Measurements from ENCODE around the gene OGG1.

Gene OGG1

DNA sequence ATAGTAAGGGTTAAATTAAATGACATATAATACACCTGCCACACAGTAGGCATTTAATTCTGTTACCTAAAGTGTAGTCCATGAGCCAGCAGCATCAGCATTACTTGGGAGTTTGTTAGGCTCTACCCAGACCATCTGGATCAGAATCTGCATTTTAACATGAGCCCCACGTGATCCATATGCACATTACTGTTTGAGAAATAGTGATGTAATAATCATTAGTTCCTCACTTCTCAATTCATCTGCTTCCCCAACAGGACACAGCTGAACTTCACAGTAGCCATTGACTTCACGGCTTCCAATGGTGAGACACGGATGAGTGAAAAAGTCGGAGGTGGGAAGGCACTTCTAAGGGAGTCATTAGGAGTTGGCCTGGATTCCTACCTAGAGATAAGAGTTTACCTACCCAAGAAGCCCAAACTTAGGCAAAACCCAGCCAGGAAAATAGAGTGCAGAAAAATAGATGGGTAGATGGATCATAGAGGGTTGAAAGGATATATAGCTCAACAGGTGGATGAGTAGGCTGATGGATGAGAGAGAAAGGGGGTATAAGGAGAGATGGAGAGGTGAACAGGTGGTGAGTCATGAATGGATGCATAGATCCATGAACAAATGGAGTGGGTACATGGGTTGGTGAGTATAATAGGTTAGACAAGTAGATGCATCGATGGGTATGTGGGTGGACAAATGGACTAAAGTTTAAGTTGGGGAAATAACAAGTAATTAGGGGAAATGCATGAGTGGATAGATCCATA, 32.8 kb upstream of the OGG1 start (continued):
- TF ChIP-seq, protein P1, sequence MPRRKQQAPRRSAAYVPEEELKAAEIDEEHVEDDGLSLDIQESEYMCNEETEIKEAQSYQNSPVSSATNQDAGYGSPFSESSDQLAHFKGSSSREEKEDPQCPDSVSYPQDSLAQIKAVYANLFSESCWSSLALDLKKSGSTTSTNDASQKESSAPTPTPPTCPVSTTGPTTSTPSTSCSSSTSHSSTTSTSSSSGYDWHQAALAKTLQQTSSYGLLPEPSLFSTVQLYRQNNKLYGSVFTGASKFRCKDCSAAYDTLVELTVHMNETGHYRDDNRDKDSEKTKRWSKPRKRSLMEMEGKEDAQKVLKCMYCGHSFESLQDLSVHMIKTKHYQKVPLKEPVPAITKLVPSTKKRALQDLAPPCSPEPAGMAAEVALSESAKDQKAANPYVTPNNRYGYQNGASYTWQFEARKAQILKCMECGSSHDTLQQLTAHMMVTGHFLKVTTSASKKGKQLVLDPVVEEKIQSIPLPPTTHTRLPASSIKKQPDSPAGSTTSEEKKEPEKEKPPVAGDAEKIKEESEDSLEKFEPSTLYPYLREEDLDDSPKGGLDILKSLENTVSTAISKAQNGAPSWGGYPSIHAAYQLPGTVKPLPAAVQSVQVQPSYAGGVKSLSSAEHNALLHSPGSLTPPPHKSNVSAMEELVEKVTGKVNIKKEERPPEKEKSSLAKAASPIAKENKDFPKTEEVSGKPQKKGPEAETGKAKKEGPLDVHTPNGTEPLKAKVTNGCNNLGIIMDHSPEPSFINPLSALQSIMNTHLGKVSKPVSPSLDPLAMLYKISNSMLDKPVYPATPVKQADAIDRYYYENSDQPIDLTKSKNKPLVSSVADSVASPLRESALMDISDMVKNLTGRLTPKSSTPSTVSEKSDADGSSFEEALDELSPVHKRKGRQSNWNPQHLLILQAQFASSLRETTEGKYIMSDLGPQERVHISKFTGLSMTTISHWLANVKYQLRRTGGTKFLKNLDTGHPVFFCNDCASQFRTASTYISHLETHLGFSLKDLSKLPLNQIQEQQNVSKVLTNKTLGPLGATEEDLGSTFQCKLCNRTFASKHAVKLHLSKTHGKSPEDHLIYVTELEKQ (tag by site-specific recombination; IDR thresholded peaks at IDR 0.05; ENCODE audit: borderline replicate concordance): no peak
- TF ChIP-seq, protein P2, sequence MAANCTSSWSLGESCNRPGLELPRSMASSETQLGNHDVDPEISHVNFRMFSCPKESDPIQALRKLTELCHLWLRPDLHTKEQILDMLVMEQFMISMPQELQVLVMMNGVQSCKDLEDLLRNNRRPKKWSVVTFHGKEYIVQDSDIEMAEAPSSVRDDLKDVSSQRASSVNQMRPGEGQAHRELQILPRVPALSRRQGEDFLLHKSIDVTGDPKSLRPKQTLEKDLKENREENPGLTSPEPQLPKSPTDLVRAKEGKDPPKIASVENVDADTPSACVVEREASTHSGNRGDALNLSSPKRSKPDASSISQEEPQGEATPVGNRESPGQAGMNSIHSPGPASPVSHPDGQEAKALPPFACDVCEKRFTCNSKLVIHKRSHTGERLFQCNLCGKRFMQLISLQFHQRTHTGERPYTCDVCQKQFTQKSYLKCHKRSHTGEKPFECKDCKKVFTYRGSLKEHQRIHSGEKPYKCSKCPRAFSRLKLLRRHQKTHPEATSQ (tag by site-specific recombination; IDR thresholded peaks at IDR 0.05): no peak
- TF ChIP-seq ZNF223 (tag by site-specific recombination; IDR thresholded peaks at IDR 0.05): no peak
- TF ChIP-seq, protein P3, sequence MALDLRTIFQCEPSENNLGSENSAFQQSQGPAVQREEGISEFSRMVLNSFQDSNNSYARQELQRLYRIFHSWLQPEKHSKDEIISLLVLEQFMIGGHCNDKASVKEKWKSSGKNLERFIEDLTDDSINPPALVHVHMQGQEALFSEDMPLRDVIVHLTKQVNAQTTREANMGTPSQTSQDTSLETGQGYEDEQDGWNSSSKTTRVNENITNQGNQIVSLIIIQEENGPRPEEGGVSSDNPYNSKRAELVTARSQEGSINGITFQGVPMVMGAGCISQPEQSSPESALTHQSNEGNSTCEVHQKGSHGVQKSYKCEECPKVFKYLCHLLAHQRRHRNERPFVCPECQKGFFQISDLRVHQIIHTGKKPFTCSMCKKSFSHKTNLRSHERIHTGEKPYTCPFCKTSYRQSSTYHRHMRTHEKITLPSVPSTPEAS (tag by site-specific recombination; IDR thresholded peaks at IDR 0.05): no peak
- no peak for TF ChIP-seq ZNF423 (tag by site-specific recombination; IDR thresholded peaks at IDR 0.05)
- no peak for TF ChIP-seq ZFP41 (tag by site-specific recombination; IDR thresholded peaks at IDR 0.05; ENCODE audit: borderline replicate concordance)

DNA sequence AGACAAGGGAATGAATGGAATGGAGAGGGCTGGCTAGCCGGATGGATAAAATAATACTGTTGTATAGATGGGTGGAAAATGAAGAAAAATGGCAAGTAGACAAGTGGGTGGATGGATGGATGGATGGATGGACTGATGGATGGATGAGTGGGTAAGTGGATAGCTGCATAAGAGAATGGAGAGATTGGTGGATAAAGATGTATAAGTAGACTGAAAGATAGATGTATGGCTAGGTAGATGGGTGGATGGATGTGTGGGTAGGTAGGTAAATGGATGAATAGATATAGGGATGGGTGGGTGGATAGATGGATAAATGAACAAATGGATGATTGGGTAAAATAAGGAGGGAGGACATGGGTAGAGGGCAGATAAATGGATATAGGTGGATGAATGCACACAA, 32.2 kb upstream of the OGG1 start:
- no peaks in the 10 kb centered on the region for H3K9me3 ChIP-seq (ENCODE audit: control insufficient read depth, insufficient read depth, low read depth, low read length)
- no peaks in the 10 kb centered on the region for H3K36me3 ChIP-seq (ENCODE audit: control insufficient read depth in 2 of 2, insufficient read depth in 1 of 2, low read length in 2 of 2)
- ChIA-PET CTCF (interaction anchor here (0.8 to 1.6 kb wide), 4 partner anchors 10 to 214 kb away, joined by 3 to 5 read pairs (median 3); partner anchors contain the start of gene RPUSD3), POLR2A (no interaction called here)
- H3K27ac ChIP-seq (ENCODE audit: extremely low read depth, low read depth, low read length): no peak overlapping the region
- peak; percentile 85 for TF ChIP-seq ZBTB17 (tag by site-specific recombination; IDR thresholded peaks at IDR 0.05)
- TF ChIP-seq, protein P4, sequence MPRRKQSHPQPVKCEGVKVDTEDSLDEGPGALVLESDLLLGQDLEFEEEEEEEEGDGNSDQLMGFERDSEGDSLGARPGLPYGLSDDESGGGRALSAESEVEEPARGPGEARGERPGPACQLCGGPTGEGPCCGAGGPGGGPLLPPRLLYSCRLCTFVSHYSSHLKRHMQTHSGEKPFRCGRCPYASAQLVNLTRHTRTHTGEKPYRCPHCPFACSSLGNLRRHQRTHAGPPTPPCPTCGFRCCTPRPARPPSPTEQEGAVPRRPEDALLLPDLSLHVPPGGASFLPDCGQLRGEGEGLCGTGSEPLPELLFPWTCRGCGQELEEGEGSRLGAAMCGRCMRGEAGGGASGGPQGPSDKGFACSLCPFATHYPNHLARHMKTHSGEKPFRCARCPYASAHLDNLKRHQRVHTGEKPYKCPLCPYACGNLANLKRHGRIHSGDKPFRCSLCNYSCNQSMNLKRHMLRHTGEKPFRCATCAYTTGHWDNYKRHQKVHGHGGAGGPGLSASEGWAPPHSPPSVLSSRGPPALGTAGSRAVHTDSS (tag by site-specific recombination; IDR thresholded peaks at IDR 0.05): no peak
- no peak for TF ChIP-seq ZNF24 (tag by site-specific recombination; IDR thresholded peaks at IDR 0.05)
- no peak for TF ChIP-seq HOXC10 (CRISPR knock-in tag; IDR thresholded peaks at IDR 0.05)
- no peak for TF ChIP-seq SCRT1 (tag by site-specific recombination; IDR thresholded peaks at IDR 0.05; ENCODE audit: borderline replicate concordance)
- no peak for TF ChIP-seq ZNF311 (tag by site-specific recombination; IDR thresholded peaks at IDR 0.05; ENCODE audit: borderline replicate concordance)
- TF ChIP-seq ZNF366 (tag by site-specific recombination; conservative IDR thresholded peaks at IDR 0.05): peak; percentile 90
- TF ChIP-seq, protein P5, sequence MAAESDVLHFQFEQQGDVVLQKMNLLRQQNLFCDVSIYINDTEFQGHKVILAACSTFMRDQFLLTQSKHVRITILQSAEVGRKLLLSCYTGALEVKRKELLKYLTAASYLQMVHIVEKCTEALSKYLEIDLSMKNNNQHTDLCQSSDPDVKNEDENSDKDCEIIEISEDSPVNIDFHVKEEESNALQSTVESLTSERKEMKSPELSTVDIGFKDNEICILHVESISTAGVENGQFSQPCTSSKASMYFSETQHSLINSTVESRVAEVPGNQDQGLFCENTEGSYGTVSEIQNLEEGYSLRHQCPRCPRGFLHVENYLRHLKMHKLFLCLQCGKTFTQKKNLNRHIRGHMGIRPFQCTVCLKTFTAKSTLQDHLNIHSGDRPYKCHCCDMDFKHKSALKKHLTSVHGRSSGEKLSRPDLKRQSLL (tag by site-specific recombination; IDR thresholded peaks at IDR 0.05): no peak
- peak; percentile 25; the same call in 1 of the 2 replicates for TF ChIP-seq ZFHX2 (tag by site-specific recombination; conservative IDR thresholded peaks at IDR 0.05)
- no peak for TF ChIP-seq ZEB2 (tag by site-specific recombination; IDR thresholded peaks at IDR 0.05)
- no peak for TF ChIP-seq SALL2 (tag by site-specific recombination; IDR thresholded peaks at IDR 0.05; ENCODE audit: borderline replicate concordance)
- TF ChIP-seq ZNF19 (tag by site-specific recombination; IDR thresholded peaks at IDR 0.05; ENCODE audit: low read depth): no peak
- TF ChIP-seq, protein P1 (tag by site-specific recombination; IDR thresholded peaks at IDR 0.05; ENCODE audit: borderline replicate concordance): no peak
- no peak for TF ChIP-seq ZIC2 (tag by site-specific recombination; IDR thresholded peaks at IDR 0.05)
- no peak for TF ChIP-seq ZBTB20 (tag by site-specific recombination; IDR thresholded peaks at IDR 0.05)
- TF ChIP-seq ZNF843 (tag by site-specific recombination; IDR thresholded peaks at IDR 0.05): no peak
- no peak for TF ChIP-seq ZNF223 (tag by site-specific recombination; IDR thresholded peaks at IDR 0.05)
- H3K4me3 ChIP-seq (ENCODE audit: low read depth, low read length): no peak overlapping the region
- H3K4me1 ChIP-seq (ENCODE audit: control insufficient read depth, insufficient read depth, low read length): no peaks in the 10 kb centered on the region

Measured in HEK293 (cell line).